ENCODE data around the gene MBD5.
A peak's percentile ranks its signal among the peaks of the same experiment; 100 is the strongest.
"Not testable (repeated sequence)": the region's sequence is repeated elsewhere in the genome, so short reads cannot be mapped to it uniquely, and the experiment has no call there.

The MBD5 gene

DNA sequence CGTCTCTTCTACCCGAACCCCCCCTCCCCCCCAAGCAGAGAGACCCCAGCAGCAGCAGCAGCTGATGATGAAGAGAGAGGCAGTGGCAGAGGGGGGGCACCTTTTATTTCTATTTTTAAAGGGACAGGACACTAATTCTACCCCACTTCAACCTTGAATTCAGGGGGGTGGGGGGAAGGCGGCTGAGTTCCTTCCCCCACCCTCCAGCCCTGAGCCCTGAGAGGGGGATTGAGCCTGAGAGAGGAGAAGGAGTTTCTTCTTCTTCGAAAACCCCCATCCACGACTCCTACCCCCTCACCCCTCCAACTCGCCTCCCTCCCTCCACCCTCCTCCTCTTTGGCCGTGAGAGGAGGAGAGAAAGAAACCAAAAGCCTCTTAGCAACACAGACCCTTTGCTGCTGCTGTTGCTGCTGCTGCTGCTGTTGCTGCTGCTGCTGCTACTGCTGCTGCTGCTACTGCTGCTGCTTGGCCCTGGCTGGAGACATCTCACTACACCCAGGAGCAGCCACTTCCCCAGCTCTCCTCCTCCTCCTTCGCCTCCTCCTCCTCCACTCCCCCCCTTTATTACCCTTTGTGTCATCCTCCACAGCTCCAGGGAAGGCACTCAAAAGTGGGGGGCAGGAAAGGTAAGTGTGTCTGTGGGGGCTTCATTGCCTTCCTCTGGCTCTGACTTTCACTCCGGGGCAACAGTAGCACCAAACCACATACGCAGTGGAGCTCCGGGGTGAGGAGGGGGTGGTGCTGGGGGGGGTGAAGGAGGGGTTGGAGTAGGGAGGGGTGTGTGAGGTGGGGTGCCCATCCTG lies at the start of gene MBD5:
Gene MBD5 (plus strand): TSS at position 33 of the 803 bp plus-strand sequence.
- DNase-seq (ENCODE audit: low spot score), result peak; percentile 75

DNA sequence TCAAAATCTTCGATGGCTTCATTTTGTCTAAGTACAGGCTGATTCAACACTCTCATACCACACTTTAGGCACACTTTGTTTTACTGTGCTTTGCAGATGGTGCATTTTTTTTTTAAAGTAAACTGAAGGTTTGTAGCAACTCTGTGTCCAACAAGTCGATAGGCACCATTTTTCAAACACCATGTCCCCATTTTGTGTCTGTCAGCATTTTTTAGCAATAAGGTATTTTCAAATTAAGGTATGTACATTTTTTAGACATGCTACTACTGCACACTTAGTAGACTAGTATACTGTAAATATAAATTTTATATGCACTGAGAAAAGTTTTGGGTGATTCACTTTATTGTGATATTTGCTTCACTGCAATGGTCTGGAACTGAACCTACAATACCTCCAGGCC lies 44.8 kb upstream of the MBD5 start:
- DNase-seq (ENCODE audit: low spot score), result no peak

DNA sequence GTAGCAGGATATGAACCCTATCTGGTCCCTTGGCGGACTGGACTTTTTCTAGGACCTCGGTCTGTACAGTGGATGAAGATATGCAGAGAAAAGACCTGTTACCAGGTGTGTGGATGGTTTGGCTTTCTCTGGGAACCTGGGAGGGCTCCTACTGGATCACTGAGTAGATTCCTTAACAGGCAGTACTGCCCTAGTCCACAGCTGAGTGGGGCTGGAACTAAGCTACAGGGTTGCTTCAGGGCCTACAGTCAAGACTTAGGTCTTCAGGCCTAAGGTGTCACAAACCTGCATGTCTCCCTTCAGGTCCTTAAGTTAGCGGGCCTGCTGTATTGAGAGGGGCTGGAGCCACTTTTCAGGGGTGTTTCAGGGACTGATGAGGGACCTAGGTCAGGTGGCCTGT lies 43.2 kb upstream of the MBD5 start:
- DNase-seq (ENCODE audit: low spot score), result no peak

DNA sequence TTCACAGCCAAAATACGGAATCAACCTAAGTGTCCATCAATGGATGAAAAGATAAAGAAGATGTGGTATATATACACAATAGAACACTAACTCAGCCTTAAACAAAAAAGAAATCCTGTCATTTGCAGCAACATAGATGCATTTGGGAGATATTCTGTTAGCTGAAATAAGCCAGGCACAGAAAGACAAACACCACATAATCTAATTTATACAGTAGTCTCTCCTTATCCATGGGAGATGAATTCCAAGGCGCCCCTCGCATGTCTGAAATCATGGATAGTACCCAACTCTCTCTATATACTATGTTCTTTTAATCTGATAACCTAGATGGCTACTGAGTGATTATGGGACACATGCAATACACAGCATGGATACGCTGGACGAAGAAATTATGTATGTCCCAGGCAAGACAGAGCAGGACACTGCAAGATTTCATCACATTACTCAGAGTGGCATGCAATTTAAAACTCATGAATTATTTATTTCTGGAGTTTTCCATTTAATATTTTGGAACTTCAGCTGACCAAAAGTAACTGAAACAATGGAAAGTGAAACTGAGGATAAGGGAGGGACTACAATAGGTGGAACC lies 39.9 kb upstream of the MBD5 start:
- DNase-seq (ENCODE audit: low spot score), result no peak

DNA sequence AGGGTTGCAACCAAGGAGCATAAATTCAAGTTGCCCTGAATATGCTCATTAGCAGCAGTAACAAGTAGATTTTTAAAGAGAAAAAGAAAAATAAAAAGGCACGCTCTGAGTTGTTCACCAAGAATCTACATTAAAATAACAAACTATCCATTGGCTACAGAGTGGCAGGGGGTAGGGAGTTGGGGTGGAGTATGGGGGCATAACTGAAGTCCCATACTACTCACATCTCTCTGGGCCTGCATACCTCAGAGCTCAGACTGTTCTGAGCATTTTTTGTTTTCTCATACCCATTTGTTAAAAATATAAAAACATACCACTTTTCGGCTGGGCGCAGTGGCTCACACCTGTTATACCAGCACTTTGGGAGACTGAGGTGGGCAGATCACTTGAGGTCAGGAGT lies 31.8 kb upstream of the MBD5 start:
- no peak for DNase-seq (ENCODE audit: low spot score)

DNA sequence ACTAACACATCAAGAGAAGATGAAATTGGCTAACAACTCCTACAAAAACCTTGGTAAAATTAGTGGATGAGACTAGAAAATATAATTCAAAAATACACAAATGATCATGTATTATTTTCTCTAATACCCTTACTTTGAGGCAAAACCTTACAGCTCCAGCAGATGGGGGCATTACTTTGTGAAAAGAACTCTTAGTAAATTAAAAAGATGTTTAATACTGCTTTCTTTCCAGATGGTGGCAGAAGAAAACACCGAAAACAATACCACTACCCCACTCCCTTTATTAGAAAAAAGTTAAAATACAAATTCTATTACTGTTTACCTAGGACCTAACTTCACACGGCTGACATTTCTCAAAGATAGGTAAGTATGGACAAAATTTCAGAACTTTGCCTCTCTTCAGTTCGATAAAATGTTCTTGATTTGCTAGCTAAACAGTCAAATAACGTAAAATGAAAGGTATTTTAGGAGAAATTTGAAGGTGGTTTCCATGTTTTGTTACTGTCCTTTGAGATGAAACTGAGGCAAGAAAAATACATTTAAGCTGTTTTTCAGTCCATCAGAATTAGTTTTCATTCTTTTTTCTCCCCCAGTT lies 31.0 kb upstream of the MBD5 start:
- DNase-seq (ENCODE audit: low spot score), result peak; percentile 74

DNA sequence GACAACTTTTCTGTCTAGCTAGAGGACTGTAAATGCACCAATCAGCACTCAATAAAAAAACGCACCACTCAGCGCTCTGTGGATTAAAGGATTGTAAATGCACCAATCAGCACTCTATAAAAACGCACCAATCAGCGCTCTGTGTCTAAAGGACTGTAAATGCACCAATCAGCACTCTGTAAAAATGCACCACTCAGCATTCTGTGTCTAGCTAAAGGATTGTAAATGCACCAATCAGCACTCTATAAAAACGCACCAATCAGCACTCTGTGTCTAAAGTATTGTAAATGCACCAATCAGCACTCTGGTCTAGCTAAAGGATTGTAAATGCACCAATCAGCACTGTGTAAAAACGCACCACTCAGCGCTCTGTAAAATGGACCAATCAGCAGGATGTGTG lies 25.9 kb upstream of the MBD5 start:
- DNase-seq (ENCODE audit: low spot score), result not testable (repeated sequence)

DNA sequence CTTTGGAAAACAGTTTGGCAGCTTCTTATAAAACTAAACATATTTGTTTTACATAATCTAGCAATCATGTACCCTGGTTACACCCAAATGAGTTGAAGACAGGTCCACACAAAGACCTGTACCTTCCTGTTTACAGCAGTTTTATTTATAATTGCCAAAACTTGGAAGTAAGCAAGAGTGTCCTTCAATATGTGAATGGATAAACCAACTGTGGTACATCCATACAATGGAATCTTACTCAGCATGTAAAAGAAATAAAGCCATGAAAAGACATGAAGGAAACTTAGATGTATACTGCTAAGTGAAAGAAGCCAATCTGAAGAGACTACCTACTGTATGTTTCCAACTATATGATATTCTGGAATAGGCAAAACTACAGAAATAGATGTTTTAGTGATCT lies 24.1 kb upstream of the MBD5 start:
- DNase-seq (ENCODE audit: low spot score), result no peak

DNA sequence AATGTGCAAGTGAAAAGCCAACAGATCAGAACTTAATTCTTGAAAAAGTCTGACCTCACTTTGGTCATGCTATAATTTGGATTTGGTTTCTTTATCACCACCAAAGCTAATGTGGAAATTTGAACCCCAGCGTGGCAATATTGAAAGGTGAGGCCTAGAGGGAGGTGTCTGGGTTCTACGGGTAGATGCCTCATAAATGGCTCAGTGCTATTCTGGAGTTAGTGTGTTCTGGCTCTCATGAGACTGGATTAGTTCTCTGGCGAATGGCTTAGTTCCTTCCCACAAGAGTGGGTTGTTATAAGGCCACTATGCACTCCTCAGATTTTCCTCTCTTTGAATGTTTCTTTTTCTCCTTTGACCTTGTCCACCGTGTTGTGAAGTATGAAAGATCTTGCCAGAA lies 22.7 kb upstream of the MBD5 start:
- no peak for DNase-seq (ENCODE audit: low spot score)

DNA sequence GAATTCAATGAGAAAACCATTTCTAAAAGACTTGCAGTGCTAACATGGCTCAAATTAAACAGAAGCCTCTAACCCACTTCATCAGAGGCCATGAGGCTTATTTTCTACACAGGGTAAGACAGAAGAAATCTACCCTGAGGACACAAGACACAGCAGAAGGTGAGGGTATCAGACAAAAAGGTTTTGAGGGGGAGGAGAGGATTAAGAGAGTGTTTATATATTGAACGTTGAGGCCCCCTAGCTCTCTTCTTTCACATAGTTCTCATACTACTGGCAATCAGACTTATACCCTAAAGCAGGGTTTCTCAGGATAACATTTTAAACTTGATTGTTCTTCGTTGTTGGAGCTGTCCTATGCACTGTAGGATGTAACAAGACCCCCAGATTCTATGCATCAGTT lies 21.8 kb upstream of the MBD5 start:
- no peak for DNase-seq (ENCODE audit: low spot score)

DNA sequence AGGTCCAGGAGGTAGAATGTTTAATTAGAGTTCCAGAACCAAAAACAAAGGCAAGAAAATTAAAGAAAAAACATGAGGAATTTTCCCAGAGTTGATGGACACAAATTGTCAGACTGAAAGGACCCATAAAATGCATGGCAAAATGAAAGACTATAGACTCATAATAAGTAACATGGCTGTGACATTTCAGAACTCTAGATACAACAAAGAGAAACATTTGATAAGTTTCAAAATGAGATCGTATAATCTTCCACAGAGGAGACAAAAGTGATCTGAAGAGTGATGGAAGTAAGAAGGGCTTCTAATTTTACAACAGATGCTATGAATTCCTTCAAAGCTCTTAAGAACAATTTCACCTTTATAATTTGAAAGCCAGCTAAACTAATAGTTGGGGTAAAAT lies 20.8 kb upstream of the MBD5 start:
- no peak for DNase-seq (ENCODE audit: low spot score)

DNA sequence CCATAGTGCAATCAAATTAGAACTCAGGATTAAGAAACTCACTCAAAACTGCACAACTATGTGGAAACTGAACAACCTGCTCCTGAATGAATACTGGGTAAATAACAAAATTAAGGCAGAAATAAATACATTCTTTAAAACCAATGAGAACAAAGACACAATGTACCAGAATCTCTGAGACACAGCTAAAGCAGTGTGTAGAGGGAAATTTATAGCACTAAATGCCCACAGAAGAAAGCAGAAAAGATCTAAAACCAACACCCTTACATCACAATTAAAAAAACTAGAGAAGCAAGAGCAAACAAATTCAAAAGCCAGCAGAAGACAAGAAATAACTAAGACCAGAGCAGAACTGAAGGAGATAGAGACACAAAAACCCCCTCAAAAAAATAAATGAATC lies 18.5 kb upstream of the MBD5 start:
- not testable (repeated sequence) for DNase-seq (ENCODE audit: low spot score)

DNA sequence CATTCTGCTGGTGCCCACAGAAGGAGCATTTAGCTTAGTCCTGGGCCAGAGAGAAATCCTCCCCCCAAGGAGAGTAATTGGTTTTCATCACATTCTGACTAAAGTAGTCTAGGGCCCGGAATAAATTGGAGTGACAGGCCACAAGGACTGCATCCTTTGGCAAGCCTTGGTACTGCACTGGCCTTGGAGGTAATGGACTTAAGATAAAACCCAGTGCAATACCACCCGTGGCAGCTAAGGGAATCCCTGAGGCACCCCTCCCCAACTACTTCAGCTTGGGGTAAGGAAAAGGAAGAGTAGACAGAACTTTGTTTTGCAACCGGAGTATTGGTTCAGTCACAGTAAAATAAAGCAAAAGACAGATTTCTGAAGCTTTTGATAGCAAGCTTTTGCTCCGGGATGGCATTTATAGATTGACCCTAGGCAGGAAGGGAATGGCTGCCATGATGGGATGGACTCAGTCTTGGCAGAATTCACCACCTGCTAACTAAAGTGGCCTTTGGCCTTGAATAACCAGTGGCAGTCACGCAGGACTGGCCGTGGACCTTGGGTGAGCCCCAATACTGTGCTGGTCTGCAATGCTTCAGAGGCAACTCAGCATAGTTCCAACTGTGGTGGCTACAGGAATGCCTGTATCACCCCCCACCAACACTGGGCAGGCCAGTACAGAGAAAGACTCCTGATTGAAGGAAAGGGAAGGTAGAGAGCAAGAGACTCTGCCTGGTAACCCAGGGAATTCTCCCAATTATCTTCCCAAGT lies 14.5 kb upstream of the MBD5 start:
- no peak for DNase-seq (ENCODE audit: low spot score)

DNA sequence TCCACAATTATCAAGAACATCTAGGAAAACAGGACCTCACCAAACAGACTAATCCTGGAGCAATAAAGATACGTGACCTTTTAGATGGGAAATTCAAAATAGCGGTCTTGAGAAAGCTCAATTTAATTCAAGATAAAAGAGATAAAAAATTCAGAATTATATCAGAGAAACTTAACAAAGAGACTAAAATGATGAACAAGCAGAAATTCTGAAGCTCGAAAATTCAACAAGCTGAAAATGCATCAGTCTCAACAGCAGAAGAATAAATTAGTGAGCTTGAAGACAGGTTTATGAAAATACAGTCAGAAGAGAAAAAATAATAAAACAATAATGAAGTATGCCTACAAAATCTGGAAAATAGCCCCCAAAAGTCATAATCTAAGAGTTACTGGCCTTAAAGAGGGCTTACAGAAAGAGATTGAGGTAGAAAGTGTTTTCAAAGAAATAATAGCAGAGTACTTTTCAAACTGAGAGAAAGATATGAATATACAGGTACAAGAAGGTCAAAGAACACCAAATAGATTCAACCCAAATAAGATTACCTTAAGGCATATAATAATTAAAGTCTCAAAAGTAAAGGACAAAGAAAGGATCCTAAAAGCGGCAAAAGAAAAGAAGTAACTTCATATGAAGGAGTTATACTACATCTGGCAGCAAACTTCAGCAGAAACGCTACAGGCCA lies 13.5 kb upstream of the MBD5 start:
- no peak for DNase-seq (ENCODE audit: low spot score)

DNA sequence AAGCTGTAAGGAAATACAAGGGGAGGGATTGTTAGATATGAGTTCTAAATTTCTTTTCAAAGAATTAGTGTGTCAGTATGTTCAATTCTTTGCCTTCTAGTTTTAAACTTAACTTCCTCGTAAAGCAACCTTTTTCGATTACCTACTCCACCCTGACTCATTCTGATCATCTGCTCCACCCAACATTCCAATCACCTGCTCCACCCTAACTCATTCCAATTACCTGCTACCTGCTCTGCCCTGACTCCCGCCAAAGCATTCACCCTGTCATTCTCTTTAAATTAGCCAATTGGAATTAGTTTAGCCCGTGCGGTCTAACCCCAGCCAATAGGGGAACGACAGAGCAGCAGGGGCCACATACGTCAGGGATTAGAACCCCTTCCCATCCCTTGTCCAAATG lies 12.5 kb upstream of the MBD5 start:
- not testable (repeated sequence) for DNase-seq (ENCODE audit: low spot score)

DNA sequence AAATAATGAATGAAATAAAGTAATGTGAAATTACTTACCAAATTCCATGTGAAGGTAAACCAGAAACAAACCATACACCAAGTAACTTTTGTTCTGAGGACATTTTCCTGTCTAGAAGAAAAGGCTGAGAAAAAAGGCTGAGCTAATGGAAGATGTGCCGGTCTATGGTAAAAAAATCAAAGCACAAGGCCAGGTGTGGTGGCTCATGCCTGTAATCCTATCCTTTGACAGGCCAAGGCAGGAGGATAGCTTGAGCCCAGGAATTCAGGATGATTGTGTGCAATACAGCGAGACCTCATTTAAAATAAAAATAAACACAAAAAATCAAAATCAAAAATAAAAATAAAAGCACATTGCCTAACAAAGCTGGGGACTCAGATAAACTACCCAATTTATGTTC lies 7.0 kb upstream of the MBD5 start:
- DNase-seq (ENCODE audit: low spot score), result no peak

DNA sequence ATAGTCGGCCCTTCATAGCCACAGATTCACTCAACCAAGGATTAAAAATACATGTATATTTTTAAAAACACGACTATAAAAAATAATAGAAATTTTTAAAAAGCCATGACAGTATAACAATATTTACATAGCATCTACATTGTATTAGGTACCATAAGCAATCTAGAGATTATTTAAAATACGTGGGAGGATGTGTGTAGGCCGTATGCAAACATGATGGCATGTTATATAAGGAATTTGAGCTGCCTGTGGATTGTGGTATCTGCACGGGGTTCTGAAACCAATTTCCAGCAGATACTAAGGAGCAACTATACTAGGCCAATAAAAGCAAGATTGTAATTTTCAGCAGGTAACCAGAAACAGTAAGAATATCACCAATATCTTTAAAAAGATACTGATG lies 6.3 kb upstream of the MBD5 start:
- no peak for DNase-seq (ENCODE audit: low spot score)

DNA sequence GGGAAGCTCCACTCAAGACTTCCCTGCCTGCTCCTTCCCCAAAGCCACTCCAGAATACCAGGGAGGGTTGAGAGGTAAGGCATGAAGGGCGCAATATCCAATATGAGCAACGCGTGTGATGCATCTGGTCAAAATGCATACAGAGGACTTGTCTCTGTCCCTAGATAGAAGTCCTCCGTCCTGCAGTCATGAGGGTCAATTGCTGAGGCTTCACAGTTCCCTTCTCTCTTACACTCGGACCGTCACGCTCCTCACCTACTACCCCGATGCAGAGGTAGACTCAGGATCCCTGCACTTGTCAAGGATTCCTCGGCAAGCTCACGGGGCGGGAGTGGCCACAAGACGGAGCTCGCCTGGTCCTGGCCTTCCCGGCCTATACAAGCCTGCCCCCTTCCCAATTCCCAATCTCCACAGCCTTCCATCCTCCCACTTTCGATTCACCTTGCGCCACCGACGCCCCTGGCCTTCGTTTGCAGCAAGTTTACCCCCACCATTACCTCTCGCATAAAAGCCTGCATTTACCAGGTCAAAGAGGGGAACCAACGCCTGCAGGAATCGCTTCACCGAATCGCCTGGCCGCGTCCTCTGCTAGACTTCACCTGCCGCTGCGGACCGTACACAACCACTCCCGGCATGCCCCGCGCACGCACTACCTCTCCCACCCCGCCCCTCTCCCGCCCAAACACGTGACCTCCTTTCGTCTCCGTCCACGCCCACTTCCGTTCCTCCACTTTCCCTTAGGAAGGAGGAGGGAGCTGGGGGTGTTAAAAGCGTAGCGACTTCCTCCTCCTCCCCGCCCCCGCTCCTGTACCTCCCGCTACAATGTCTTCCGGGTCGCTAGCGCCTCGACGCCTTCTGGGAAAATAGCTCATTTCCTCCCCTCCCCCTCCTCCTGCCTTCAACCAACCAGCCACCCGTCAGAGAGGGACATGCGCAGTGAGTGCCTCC lies 506 bp upstream of the MBD5 start, which contains the start of gene ORC4:
Gene ORC4 (minus strand): TSS at position 627 of the 948 bp plus-strand sequence. CDS start 44,779 bp downstream, outside the sequence.
- DNase-seq (ENCODE audit: low spot score), result peak; percentile 98

DNA sequence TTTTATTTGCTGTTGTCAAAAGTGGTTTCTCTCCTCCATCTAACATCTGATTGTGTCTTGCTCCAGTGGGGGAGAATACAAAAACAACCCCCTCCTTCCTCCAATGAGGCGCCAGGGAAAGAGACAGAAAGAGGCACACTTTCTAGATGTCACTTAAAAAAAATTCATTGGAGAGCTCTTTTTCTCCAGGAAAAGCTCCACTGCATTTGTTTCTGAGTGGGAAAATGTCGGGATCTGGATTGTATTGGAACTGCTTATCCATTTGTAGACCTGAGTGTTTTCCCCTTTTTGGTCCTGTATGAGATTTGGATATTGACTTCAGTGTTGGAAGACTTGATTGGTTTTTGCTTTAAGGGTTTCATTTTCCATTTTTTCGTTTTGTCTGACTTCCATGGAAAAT lies 995 bp downstream of the MBD5 start:
- DNase-seq (ENCODE audit: low spot score), result peak; percentile 66

DNA sequence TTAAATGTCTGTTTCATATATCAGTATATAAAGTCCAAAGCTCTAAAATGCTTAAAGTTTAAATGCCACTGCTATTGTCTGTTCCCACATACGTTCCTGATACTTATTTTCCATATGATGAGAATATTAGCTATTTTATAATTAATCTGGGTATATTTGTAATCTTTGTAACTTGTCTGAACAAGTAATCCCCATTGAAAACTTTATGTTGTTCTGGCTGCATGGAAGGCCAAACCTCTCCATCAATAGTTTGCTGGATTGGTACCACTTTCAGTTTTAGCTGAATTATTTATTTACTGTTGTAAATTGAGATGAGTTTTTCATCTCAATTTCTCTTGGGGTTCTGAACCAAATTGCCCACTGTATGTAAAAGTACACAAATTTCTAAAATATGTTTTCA lies 1.5 kb downstream of the MBD5 start:
- no peak for DNase-seq (ENCODE audit: low spot score)

DNA sequence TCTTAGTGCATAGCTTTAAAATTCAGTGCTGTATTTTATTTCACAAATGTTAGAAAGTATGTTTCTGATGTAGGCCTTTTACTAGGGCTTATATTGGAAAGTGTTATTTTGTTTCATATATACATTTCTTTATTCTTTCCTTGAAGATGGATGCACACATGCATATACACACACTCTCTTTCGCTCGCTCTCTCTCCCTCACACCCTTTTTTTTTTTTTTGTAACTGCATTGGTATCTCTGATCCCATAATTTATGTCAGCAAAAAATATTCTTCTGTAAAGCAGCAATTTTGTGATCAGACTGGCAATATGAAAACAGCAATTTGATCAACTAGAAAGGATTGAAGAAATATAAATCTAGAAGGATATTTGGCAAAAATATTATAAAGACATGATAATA lies 2.0 kb downstream of the MBD5 start:
- DNase-seq (ENCODE audit: low spot score), result peak; percentile 38
